ENCODE measurements around the gene ADSL.

Gene ADSL

DNA sequence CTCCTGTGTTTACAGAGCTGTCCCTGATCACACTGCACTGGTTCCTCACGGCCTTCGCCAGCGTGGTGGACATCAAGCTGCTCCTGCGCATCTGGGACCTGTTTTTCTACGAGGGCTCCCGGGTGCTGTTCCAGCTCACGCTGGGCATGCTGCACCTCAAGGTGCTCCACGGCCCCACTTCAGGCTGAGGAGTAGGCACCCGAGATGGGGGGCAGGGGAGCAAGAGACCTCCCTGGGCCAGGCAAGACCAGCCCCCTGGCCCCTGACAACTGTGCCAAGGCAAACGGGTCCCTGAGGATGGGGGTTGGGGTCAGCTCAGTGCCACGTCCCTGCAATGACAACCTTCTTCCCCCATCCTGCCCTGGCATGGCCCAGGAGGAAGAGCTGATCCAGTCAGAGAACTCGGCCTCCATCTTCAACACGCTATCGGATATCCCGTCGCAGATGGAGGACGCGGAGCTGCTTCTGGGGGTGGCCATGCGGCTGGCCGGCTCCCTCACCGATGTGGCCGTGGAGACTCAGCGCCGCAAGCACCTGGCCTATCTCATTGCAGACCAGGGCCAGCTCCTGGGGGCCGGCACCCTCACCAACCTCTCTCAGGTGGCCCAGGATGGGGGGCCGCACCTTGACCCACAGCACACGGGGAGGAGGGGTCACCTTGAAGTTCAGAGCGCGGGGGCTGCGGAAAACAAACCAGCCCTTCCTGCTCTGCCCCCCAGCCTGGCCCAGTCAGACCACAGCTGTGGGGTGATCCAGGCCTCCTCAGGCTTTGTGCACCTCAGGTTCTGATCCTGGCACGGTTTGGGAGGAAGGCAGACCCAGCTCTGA lies 60.0 kb downstream of the ADSL start:
- DNase-seq, result no peak

DNA sequence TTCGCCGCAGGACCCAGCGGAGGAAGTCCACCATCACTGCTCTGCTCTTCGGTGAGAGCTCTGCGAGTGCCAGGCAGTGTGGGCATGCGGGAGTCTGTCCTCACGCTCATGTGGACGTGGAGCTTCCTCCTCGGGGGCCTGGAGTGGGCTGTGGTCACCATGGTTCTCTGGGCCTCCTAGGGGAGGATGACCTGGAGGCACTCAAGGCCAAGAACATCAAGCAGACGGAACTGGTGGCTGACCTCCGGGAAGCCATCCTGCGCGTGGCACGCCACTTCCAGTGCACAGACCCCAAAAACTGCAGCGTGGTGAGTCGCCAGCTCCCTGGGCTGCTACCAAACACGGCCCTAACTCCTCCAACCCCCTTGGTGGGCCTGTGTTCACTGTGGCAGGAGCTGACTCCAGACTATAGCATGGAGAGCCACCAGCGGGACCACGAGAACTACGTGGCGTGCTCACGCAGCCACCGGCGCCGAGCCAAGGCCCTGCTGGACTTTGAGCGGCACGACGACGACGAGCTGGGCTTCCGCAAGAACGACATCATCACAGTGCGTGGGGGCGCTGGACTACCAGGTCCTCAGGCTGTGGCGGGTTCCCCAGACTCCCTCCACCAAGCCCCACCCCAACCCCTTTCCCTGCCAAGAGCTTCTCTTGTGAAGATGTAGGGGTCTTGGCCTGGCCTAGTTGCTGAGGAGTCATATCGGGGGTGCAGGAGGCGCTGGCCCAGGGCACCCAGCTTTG lies 60.9 kb downstream of the ADSL start:
- DNase-seq, result no peak

DNA sequence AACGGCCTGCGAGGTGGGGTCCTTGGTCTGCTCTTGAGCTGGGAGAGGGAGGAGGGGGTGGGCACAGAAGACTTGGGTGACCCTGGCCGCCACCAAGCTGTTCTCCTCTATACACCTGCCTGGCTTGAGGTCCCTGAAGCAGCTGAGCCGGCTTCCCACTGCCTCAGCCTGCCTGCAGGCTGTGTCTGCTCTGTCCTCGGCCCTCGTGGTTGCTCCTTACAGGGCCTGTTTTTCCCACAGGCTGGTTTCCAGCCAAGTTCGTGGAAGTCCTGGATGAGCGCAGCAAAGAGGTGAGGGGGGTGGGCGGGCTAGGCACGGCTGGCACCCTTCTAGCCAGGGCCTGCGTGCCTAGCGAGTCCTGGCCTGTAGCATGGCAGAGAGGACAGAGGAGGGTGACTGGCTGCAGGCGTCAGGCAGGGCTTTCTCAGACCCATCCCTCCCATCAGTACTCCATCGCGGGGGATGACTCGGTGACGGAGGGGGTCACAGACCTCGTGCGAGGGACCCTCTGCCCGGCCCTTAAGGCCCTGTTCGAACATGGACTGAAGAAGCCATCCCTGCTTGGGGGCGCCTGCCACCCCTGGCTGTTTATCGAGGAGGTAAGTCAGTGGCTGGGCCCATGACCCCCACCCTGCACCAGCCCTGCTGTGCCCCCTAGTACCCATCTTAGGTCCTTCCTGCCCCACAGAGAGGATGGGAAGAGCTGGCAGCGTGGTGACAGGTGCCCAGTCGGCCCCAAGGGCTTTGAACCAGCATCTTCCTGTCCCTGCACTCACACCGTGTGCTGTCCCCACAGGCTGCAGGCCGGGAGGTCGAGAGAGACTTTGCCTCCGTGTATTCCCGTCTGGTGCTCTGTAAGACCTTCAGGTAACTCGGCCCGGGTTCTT lies 61.8 kb downstream of the ADSL start:
- DNase-seq, result no peak

DNA sequence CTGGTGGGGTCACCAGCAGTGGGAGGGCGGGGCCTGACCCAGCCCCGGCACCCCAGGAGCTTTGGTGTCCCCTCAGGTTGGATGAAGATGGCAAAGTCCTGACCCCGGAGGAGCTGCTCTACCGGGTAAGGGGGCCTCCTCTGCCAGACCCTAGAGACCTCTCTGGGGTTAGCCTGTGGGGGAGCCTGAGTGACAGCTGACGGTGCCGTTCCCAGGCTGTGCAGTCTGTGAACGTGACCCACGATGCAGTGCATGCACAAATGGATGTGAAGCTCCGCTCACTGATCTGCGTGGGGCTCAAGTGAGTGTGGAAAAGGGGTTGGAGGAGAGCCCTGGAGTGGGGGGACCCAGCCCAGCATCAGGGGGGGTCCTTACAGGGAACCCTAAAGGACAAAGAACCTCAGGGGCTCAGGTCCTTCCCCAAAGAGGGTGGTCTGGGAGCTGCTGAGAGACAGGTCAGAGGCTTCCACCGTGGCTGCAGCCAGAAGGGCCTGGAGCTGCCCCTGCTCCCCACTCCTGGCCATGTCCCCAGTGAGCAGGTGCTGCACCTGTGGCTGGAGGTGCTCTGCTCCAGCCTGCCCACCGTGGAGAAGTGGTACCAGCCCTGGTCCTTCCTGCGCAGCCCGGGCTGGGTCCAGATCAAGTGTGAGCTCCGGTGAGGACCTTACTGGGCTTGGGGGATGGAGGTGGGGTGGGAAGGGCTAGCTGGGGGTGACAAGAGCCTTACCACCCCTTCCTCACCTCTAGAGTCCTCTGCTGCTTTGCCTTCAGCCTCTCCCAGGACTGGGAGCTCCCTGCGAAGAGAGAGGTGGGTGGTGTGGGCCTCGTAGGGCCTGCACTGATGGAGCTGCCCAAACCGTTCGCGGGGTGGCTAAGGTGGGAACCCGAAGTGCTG lies 62.7 kb downstream of the ADSL start:
- DNase-seq, result no peak

DNA sequence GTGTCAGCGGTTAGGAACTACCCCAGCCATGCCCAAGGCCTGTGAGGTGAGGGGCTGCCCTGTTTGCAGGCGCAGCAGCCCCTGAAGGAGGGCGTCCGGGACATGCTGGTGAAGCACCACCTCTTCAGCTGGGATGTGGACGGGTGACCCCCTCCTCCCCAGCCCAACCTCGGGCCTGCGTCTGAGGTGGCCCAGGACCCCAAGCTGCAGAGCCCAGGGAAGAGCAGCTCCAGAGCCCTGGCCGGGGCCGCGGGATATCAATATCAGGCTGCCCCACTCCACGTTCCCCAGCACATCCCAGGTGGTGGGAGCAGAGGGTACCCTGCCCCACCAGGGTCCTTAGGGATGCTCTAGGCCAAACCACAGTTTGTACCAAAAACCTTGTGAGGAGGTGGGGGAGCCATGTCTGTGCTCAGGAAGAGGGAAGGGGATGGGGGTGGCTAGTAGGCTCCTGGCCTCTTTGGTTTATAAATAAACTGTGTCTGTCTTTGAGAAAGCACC lies 63.4 kb downstream of the ADSL start:
- DNase-seq, result no peak

DNA sequence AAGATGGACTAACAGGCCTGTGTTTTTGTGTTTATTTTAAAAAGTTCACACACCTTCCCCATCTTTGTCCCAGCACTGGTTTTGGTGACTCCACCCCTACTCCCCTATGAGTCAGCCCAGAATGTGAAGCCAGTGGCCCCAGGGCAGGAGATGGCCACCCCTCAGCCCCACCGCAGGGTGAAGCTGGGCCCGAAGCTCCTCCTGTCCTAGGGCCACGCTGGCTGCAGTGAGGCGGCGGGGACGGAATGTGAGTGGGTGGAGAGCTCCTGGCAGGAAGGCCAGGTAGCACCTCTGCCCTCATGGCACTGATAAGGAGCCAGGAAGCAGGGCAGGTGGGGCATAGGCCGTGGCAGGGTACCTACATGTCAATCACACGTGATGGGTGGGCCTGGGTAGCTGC lies 64.0 kb downstream of the ADSL start:
- no peak for DNase-seq

DNA sequence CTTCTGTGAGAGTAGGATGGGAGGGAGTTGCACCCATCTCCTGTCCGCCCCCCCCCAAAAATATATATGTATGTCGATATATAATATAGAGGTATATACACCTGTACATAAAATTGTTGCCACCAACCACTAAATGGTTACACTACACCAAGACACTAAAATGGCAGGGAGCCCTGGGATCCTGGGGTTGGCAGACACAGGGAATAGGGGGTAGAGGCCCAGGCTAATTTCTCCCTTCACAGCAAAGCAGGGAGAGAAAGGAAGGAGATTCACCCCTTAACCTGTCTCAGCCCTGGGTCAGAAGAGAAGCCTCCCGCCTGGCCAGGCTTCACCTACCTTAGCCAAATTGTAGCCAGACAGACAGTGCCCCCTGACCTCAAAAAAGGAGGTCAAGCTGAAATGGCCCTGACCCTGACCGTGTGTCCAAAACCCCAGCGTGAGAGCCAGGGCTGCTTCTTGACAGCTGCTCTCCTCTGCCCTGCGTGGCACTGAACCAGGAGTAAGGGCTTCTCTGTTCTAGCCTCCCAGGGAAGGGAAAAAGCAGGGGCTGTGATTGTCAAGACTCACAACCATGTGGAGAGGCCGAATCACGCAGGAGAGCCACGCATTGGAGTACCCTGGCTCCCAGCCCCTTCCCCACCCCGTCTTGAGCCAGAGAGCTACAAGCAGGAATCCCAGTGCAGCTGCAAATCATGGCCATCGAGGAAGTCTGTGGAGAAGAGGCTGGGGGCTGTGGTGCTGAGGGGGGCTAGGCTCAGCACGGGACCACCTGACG lies 64.6 kb downstream of the ADSL start:
- DNase-seq, result no peak

DNA sequence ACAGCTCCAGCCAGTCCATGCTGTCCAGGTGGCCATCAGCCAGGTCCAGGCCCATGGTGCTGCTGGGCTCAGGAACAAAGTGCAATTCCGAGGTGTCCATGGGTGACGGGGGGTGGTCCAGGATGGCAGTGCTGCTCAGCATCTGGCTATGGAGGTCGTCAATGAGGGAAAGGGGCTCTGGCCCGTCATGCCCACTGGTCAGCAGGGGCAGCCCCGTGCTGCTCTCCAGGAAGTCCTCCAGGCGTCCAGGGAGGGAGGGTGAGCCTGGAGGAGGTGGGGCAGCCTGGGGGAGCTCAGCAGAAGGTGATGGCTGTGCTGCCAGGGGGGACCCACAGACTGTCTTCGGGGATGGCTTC lies 65.2 kb downstream of the ADSL start:
- no peak for DNase-seq

DNA sequence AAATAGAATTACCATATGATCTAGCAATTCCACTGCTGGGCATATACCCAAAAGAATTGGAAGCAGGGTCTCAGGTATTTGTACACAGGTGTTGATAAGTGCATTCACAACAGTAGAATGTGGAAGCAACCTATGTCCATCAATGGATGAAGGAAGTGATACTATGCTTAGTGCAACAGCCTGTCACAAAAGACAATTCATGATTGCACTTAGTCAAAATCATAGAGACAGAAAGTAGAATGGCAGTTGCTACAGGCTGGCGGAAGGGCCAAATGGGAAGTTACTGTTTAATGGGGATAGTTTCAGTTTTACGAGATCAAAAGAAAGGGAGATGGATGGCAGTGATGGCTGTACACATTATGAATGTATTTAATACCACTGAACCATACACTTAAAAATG lies 66.1 kb downstream of the ADSL start:
- no peak for DNase-seq

DNA sequence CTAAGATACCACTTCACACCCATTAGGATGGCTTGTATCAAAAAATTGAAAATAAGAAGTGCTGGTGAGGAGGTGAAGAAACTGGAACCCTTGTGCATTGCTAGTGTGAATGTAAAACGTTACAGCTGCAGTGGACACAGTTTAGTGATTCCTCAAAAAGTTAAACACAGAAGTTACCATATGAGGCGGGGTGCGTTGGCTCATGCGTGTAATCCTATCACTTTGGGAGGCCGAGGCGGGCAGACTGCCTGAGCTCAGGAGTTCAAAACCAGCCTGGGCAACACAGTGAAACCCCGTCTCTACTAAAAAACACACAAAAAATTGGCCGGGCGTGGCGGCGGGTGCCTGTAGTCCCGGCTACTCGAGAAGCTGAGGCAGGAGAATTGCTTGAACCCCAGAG lies 67.6 kb downstream of the ADSL start:
- no peak for DNase-seq

DNA sequence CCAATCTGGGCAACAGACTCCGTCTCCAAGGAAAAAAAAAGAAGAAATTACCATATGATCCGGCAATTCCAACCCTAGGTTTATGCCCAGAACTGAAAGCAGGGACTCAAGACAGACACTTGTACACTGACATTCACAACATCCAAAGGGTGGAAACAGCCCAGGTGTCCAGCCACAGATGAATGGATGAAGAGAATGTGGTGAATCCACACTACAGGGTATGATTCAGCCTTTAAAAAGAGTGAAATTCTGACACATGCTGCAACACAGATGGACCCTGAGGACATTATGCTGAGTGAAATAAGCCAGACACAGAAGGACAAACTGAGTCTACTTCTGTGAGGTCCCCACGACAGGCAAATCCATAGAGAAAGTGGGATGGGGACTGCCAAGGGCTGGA lies 68.0 kb downstream of the ADSL start:
- no peak for DNase-seq

DNA sequence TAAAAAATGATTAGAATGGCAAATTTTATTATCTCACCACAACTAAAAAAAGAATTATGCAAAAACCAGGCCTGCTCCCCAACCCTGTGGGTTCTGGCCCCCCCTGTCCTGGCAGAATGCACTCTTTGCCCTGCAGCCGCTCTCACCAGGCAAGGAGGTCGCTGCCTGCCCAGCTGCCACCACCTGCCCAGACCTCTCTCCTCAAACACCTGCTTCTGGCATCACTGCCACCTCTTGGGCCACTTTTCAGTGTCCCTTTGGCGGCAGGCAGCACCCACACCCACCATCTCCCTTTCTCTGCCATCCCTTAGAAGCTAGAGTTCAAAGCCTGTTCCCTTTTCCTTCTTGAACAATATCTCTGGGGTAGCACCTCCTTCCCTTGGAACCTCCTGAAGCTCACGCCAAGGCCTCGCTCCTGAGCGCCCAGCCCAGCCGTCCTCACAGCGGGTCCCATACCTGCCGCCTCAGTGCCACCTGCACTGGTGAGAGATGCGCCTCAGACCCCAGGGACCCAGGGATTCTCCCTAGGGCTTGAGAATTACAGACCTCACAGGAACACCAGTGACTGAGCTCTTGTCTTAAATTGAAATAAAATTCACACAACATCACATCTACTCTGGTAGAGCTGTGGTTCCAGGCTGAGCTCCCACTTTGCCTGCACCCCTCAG lies 68.7 kb downstream of the ADSL start:
- no peak for DNase-seq

DNA sequence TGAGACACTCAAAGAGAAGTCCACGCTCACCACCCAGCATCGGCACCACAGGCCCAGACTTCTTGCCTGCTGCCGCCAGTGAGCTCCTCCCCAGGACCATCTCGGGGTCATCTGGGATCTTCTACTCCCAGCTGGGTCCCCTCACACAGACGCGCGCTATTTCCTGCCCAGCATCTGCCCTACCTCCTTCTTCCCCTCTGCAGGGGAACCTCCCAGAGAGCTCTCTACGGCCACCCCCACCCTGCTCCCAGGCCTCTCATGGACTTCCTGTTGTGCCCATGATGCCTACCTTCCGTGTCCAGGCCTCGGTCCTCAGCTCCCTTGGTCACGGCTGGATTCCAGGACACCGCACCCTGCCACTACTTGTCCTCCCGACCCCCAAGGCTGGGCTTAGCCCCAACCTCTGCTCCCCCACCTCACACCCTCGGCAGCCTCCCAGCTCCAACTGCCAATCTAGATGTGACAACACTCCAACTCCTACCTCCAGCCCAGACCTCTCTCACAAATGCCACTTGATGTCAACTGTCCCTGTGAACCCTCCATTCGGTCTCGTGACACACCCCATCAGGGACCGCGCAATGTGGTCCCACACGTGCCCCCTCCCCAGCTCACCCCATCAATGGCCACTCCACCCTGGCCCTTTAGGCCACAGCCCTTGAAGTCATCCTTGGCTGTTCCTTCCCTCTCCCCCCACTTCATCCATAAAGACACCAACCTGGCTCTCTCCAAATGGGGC lies 69.4 kb downstream of the ADSL start:
- DNase-seq, result no peak

DNA sequence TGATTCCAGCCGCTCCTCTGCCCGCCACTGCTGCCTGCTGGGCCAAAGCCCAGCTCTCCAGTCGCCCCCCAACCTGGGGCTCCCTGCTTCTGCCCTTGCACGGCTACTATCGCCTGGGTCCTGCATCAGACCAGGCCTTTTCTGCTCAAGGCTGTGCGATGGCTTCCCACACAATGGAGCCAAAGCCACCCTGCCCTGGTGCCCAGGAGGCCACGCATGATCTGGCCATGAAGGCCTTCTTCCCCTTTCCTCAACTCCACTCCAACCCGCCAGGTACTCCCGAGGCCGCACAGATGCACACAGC lies 69.9 kb downstream of the ADSL start:
- no peak for DNase-seq

DNA sequence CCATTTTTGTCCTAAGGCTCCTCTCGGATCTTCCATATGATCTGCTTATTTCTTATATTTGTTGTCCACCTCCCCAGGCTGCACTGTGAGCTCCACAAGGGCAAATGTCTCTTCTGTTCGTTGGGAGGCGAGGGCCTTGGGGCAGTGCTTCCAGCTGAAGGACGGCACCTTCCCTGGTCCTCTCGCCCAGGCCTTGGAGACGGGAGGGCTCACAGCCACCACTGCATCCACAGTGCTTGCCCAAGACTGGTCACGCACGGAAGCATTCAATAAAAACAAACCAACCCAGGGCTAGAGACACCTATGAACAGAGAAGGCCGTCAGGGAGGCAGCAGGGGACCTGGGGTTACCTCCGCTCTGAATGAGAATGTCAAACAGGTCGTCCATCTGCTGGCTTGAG lies 70.3 kb downstream of the ADSL start:
- no peak for DNase-seq

DNA sequence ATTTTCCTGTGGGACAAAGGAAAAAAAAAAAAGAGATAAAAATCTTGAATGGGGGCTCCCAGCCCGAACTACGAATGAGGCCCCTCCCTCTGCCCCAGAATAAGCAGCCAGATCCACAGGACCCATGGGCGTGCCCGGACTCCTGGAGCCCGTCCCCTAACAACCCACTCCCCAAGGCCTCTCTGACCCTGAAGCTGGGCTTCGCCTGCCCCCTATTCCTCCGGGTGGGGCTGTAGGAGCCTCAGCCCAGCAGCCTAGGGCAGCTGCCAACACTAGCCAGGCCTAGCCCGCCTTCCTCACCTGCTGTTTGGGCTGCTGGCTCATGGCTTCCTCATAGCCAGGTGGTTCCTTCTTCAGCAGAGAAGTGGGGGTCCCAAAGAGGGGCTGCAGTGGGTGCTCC lies 70.7 kb downstream of the ADSL start:
- no peak for DNase-seq

DNA sequence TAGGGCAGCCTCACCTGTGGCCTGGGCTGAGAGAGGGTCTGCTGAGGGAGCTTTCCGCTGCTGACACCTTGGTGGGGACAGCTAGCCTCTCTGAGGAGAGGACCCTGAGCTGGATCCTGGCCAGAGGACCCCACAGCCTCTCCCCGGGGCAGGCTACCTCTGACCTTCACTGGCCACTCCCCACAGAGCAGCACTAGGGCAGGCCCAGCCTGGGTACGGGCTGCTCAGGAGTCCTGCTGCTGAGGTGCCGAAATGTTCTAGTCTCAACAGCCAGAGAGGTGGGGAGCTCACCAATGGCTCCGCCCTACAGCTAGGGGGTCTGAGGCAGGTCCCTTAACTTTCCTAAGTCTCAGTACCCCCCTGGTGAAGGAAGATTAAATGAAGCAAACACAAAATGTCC lies 71.6 kb downstream of the ADSL start:
- no peak for DNase-seq

DNA sequence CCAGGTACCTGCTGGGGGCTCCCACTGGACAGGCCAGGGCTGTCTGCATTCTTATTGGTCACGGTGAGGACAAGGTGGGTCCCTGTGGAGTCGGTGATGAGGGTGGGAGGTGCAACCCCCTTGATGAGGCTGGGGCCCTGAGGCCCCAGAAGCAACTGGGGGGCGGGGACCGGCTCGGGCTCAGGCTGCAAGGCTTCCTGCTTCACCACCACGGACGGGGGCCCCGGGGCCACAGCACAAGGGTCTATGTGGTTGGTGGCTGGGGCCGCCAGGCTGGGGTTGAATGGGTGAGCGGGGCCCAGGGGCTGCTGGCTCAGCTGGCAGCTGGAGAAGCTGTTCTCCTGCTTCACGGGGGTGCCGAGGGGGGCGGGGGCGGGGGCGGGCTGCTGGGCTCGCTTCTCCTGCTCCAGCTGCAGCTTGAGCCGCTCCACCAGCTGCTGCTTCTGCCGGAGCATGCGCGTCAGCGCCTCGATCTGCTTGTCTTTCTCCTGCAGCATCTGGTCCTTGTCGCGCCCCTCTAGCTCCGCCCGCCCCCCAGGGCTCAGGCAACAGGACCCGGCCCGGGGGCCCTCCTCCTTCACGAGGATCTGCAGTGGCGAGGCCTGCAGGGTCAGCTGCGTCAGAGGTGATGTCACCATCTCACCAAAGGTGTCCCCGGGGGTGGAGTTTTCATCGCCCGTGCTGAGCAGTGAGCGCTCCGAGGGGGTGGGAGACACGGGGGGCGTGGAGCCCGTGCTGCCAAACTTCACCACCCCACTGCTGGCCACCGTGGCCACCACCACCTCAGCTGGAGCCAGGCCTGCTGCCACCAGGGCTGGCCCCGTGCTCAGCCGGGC lies 72.3 kb downstream of the ADSL start:
- no peak for DNase-seq

DNA sequence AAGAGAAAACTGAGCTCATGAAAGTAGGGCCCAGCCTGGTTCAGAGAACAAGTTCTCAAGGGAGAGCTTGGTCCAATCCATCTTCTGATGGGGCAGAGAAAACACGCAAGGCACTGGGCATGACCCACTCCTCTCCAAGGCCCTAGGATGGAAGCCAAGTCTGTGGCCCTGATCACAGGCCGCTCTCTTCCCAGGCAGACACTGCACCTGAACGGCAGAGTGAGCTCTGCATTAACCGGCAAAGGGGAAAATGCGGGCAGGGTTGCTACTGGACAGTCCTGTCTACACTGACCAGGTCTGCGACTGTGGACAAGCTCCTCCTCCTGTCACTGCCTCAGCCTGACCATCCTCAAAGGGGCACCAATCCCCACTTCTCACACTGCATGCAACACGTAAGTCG lies 73.4 kb downstream of the ADSL start:
- DNase-seq, result no peak

Measured in NCI-H1436 treated with DMSO at 0.1 percent for 48 hours (cell line).